ENCODE measurements around the gene ADGRE1.

DNA sequence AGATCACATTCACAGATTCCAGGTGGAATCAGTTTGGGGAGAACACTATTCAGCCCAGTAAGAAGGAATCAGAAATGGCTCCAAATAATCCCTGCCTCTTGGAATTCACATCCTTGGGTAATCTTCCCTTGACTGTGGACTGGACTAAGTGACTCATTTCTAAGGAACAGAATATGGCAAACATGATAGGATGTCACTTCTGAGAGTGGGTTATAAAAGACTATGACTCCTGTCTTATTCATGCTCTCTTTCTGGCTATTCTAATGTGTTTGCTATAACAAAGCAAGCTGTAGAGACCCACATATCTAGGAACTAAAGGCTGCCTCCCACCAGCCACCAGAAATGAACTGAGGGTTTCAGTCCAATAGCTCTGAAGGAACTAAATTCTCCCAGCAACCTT lies 96.1 kb downstream of the ADGRE1 start:
- TF ChIP-seq EZH2 (IDR thresholded peaks at IDR 0.05; ENCODE audit: insufficient read depth, poor library complexity, severe bottlenecking) (no peak), EZH2phosphoT487 (IDR thresholded peaks at IDR 0.05; ENCODE audit: insufficient read depth, low read depth) (no peak)

Measured in GM23248 (cell line).